NCI-H187 (cell line): ENCODE results near the gene CMBL.
"Not testable (repeated sequence)": the region's sequence is repeated elsewhere in the genome, so short reads cannot be mapped to it uniquely, and the experiment has no call there.

Source experiments
- DNase-seq, 2 experiments: peaks; one replicate each; lab custom pipeline; 2025; lab: John Stamatoyannopoulos, UW

Gene CMBL

GRCh38 chr5:10285362-10285761 lies 22.3 kb downstream of the CMBL start:
- not testable (repeated sequence) for DNase-seq

DNA sequence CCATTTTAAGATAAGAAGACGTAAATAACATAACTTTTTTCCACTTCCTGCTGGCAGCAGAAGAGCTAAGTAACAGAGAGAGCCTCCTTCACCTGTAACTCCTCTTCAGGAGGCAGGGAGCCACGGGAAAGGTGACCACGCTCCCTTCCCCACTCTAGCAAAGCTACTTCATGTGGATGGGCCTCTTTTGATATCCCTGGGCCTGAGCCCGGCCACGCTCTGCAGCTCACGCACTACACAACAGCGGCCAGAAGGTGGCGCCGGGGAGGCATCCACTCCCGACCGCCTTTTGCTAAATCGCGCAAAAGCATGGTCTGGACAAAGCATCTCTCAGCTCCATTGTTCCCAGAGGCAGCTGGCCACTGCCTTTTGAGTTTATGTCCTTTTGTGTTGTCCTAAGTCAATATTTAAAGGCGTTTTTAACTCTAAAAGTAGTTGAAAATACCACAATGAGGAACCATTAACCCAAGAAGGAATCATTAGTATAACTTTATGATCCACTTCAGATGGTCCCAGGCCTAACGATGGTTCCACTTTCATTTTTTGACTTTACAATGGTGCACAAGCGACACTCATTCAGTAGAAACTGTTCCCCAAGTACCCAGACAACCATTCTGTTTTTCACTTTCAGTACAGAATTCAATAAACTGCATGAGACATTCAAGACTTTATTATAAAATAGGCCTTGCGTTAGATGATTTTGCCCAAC lies 23.6 kb downstream of the CMBL start:
- peak; percentile 90 to 93 for DNase-seq

GRCh38 chr5:10279925-10280720 lies 27.6 kb downstream of the CMBL start:
- DNase-seq: no peak

GRCh38 chr5:10279328-10279727 lies 28.4 kb downstream of the CMBL start:
- DNase-seq: no peak

GRCh38 chr5:10278658-10279279 lies 28.9 kb downstream of the CMBL start:
- no peak for DNase-seq

- no peak for DNase-seq
These were observed 29.7 kb downstream of the CMBL start for GRCh38 chr5:10277773-10278630.

- no peak for DNase-seq
These were observed 31.0 kb downstream of the CMBL start for GRCh38 chr5:10276691-10277090.

GRCh38 chr5:10275991-10276390 lies 31.7 kb downstream of the CMBL start:
- DNase-seq: no peak

- DNase-seq: no peak
These were observed 32.2 kb downstream of the CMBL start for GRCh38 chr5:10275460-10275859.

DNA sequence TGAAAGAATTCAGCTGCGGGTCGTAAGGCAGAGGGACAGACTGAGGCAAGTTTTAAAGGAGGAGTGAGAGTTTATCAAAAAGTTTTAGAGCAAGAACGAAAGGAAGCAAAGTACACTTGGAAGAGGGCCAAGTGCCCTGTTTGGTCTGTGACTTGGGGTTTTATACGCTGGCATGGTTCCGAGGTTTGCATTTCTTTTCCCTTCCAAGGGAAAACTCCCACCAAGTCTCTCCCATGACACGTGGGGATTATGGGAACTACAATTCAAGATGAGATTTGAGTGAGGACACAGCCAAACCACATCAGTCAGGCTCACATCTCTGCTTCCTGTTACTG lies 34.9 kb downstream of the CMBL start:
- DNase-seq: not testable (repeated sequence)

GRCh38 chr5:10272053-10272874 lies 35.4 kb downstream of the CMBL start:
- DNase-seq: no peak

DNA sequence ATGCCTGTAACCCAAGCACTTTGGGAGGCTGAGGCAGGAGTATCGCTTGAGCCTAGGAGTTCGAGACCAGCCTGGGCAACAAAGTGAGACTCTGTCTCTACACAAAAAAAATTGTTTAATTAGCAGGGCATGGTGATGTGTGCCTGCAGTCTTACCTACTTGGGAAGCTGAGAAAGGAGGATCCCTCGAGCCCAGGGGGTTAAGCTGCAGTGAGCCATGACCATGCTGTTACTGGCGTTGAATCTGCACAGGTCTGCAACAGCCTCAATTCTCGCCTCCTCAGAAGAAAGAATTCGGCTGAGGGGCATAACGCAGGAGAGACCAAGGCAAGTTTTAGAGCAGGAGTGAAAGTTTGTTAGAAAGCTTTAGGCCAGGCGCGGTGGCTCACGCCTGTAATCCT lies 39.6 kb downstream of the CMBL start:
- DNase-seq: no peak

DNA sequence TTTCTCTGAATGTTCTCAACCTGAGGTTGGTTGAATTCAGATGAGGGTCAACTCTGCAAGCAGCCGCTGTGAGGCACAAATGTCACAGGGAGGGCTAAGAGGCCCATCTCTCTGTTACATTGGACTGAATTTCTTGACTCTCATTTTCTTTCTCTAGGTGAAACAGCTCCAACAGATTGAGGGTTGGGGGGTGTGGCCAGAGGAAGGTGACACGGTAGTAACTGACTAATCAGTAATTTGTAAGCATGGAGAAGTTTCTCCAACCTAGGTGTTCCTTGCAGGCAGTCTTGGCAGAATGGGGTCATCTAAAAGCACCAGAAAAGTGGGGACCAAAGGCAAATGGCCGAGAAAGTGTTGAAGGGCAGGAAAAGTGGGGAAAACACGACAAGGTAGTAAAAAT lies 40.9 kb downstream of the CMBL start:
- DNase-seq: no peak

- no peak for DNase-seq
These were observed 41.6 kb downstream of the CMBL start for GRCh38 chr5:10266137-10266536.

DNA sequence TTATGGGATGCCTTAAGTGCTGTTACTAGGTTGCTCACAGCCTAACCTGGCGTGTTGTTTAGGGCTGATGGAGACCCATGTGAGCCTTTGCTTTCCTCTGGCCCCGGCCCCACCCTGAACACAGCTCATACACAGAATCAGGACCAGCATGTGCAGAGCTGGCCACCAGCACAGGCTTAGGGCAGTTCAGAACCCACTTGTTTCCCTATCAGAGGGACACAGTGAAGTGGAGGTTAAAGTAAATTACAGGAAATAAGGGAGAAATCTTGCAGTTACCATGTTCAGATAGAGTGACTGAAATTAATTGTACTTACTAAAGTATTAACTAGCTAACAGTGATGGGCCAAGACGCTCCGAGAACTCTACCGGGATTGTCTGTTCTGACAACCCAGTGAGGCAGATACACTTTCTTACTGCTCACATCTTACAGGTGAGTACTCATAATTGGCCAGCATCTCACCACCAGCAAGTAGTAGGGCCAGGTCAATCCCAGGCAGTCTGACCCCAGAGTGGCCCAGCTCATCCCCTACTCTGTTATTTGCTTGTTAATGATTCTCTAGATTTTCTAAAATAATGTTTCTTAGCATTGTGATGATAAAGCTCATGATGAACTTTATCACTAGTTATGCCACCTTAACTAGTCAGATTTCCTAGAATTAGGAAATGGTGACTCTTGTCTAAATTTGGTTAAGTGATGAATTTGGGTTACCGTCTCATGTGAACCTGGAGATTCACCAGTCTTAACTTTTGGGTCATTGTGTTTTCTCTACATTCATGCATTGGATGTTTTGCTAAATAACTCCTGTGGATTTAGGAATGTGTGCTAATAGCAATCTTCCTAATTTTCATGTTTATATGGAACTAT lies 42.2 kb downstream of the CMBL start:
- no peak for DNase-seq

GRCh38 chr5:10264604-10265003 lies 43.1 kb downstream of the CMBL start:
- DNase-seq: no peak

GRCh38 chr5:10262995-10263394 lies 44.7 kb downstream of the CMBL start:
- DNase-seq: no peak

DNA sequence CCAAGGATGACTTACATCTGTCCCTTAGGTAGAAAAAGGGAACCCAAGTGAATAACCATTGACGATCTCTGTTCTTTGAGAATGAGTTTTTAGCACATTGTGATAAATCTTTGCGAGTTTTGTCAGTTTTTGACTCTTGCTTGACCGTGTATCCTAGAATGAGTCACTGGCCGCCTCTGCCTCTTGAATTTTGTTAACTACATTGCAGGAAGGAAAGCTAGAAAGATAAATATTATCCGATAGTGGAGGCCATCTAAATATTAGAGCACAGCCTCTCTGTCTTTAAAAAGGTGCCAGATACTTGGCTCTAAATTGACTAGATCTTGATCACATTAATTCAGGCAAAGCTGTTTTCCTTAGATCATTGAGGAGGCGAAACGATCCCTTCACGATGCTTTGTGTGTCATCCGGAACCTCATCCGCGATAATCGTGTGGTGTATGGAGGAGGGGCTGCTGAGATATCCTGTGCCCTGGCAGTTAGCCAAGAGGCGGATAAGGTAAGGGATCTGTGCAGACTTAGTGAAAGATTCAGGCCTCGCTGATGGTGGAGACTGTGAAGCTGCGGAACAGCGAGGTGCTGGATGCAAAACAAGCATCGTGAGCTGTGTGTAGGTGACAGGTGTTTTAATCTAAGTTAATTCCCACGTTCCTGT lies 45.5 kb downstream of the CMBL start:
- DNase-seq: no peak

DNA sequence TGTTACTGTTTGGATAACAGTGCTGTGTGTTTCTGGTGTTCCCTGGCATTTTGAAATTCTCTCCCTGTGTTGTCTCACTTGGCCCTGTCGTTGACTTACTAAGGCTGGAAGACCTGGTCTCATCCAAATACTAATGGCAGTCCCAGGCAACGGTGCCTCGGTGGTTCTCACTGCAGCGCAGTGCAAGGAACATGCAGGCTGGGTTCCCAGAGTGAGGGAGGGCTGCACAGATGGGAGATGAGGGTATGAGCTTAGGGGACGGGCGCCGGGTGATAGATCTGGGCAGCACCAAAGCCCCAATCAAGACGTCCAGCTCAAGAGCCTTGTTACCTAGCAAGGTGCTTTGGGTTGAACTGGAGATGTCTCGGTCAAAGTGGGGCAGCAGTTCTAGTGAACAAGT lies 46.6 kb downstream of the CMBL start:
- DNase-seq: no peak

GRCh38 chr5:10259899-10260298 lies 47.8 kb downstream of the CMBL start:
- DNase-seq: no peak
